Transverse colon (tissue), 4 donors: ENCODE measurements around the gene ZNF76.

Source experiments
- CTCF ChIP-seq, 5 experiments: fragments of 200-600 bp in 3 of 5; fragments of 450-650 bp in 2 of 5; sonication (generic) in 3 of 5; IDR thresholded peaks; 1 replicate in 2 of 5; 2 replicates in 3 of 5; pipeline ENCODE4 v1.5.1; 2016 to 2017; ENCODE audit warnings: antibody characterized with exemption in 5 of 5, inconsistent platforms in 3 of 5, mild to moderate bottlenecking in 2 of 5, moderate library complexity in 1 of 5
- EP300 ChIP-seq: sonication (generic); formaldehyde crosslinking; IDR thresholded peaks from one replicate; pipeline ENCODE4 v1.6.1; 2017; ENCODE audit warnings: antibody characterized with exemption, low read depth
- POLR2A ChIP-seq: fragments of 450-650 bp; IDR thresholded peaks from one replicate; pipeline ENCODE4 v1.6.1; 2016; ENCODE audit warnings: antibody characterized with exemption, mild to moderate bottlenecking, moderate library complexity
- POLR2AphosphoS5 ChIP-seq, 3 donors: sonication (generic); formaldehyde crosslinking; IDR thresholded peaks; one replicate each; pipeline ENCODE4 v1.6.1; 2016; ENCODE audit warnings: antibody characterized with exemption in 3 of 3

GRCh38 chr6:35218021-35218420 is 41.5 kb upstream of the ZNF76 start:
- TF ChIP-seq POLR2A (no peak), CTCF (IDR thresholded peaks at IDR 0.05) (no peak), POLR2AphosphoS5 (IDR thresholded peaks at IDR 0.05) (no peak), EP300 (no peak)
